BE2C (cell line): ENCODE results near the gene SYT2.
"Not testable (repeated sequence)": the region's sequence is repeated elsewhere in the genome, so short reads cannot be mapped to it uniquely, and the experiment has no call there.

Experiments used
- DNase-seq: peaks from one replicate; pipeline ENCODE4 v3.0.0-alpha.2; 2020
- H3K27me3 ChIP-seq: fragments of 250-450 bp; sonication (Bioruptor Pico); 2 replicates; pipeline ENCODE4 v1.5.1; 2020; ENCODE audit warnings: mild to moderate bottlenecking
- H3K36me3 ChIP-seq: fragments of 250-450 bp; sonication (Bioruptor Pico); 2 replicates; pipeline ENCODE4 v1.5.1; 2020; ENCODE audit warnings: mild to moderate bottlenecking
- H3K4me1 ChIP-seq: fragments of 250-450 bp; sonication (Bioruptor Pico); 2 replicates; pipeline ENCODE4 v1.5.1; 2020
- H3K4me3 ChIP-seq: 2 replicates; pipeline ENCODE4 v1.5.1; 2011; ENCODE audit warnings: low read depth, low read length
- H3K9me3 ChIP-seq: fragments of 250-450 bp; sonication (Bioruptor Pico); 2 replicates; pipeline ENCODE4 v1.5.1; 2020
- TF ChIP-seq, protein P1 (sequence below): IDR thresholded peaks from 2 replicates; pipeline ENCODE4 v1.5.1; 2012; ENCODE audit warnings: mild to moderate bottlenecking, low read depth, low read length

The SYT2 gene

DNA sequence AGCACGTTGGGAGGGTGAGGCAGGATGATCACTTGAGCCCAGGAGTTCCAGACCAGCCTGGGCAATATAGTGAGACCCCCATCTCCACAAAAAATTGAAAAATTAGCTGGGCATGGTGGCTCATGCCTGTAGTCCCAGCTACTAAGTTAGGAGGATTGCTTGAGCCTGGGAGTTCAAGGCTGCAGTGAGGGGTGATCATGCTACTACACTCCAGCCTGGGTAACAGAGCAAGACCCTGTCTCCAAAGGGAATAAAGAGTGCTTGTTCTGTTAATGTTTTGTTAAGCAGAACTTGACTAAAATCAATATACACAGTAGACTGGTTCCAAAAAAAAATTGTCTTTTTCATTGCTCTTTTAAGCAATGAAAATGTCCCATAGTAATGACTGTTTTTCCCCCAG, 146.4 kb downstream of the SYT2 start:
- Histone ChIP-seq H3K36me3 (peaks cover 7% of the 10 kb centered on the region), H3K27me3 (no peaks in the 10 kb centered on the region), H3K9me3 (no peaks in the 10 kb centered on the region), H3K4me1 (peaks cover 47% of the 10 kb centered on the region), H3K4me3 (no peak overlapping the region)
- TF ChIP-seq, protein P1, sequence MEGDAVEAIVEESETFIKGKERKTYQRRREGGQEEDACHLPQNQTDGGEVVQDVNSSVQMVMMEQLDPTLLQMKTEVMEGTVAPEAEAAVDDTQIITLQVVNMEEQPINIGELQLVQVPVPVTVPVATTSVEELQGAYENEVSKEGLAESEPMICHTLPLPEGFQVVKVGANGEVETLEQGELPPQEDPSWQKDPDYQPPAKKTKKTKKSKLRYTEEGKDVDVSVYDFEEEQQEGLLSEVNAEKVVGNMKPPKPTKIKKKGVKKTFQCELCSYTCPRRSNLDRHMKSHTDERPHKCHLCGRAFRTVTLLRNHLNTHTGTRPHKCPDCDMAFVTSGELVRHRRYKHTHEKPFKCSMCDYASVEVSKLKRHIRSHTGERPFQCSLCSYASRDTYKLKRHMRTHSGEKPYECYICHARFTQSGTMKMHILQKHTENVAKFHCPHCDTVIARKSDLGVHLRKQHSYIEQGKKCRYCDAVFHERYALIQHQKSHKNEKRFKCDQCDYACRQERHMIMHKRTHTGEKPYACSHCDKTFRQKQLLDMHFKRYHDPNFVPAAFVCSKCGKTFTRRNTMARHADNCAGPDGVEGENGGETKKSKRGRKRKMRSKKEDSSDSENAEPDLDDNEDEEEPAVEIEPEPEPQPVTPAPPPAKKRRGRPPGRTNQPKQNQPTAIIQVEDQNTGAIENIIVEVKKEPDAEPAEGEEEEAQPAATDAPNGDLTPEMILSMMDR, result no peak
- no peak for DNase-seq

DNA sequence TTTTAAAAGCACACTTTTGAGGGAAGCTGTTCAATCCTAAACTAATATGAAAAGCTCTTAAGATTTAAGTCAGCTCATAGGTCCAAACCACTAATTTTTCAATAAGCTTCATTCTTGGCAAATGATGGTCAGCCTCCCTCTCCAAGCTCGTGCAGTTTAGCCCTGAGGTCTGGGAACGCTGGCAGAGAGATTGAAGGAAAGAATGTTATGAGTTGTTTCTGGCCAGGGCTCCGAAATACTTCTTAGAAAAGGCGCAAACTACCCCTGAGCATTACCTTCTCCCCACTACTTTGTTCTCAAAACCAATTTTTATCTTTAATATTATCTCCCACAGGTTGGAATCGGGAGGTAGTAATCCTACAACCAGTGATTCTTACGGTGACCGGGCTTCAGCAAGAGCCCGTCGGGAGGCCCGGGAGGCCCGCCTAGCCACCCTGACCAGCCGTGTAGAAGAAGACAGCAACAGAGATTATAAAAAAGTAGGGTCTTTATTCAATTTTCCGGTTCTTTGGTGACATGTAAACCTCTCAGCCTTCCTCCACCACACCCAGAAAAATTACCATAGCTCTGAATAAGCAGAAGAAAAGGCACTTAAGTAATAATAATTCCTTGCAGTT, 147.7 kb downstream of the SYT2 start:
- Histone ChIP-seq H3K4me1 (peaks cover 34% of the 10 kb centered on the region), H3K36me3 (no peaks in the 10 kb centered on the region), H3K27me3 (no peaks in the 10 kb centered on the region), H3K9me3 (no peaks in the 10 kb centered on the region), H3K4me3 (no peak overlapping the region)
- TF ChIP-seq, protein P1, result no peak
- DNase-seq, result no peak

DNA sequence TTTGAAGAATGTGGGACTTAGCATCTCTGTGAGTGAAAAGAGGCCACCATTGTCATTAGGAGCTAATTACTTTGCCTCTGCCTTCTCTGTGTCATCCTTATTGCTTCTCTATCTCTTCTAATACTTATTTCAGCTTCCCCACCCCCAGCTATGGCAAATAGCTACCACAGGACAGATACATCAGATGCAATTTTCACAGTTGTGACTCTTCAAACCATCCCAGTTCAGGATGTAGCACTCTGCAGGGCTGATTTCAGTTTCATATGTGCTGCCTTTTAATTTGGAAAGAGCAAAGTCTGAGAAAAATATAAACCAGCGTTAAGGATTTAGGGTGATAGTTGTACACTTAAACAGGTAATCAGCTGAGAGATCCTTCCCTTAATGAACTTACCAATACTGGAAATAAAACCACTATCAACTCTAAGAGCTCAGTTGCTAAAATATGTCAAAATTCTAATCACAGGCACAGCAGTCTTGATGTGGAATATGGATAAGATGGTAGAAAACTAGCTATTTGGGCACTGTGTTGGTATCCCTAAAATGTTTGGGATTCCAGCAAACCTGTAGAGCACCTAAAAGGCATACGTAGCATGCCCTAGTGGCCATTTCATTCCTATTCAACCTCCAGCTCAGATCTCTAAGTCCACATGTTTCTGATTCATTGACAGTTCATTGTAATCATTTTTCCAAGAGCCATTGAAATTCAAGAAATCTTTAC, 148.4 kb downstream of the SYT2 start:
- Histone ChIP-seq H3K4me1 (peaks cover 32% of the 10 kb centered on the region), H3K9me3 (no peaks in the 10 kb centered on the region), H3K4me3 (no peak overlapping the region), H3K36me3 (no peaks in the 10 kb centered on the region), H3K27me3 (no peaks in the 10 kb centered on the region)
- TF ChIP-seq, protein P1, result peak; percentile 48
- no peak for DNase-seq

DNA sequence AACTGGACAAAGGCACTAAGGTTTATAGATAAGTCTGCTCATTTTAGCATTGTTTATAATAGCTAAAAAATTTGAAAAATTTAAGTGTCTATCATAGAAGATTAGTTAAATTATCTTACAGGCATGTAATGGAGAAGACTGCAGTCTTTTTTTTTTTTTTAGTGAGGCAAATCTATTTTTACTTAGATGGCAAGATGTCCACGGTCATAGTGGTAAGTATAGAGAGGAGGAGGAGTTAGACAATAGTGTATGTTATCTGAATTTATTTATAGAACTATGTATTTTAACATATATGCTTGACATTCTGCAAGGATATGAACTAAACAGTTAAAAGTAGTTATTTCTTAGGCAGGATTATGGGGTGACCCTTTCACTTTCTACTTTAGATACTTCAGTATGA, 149.0 kb downstream of the SYT2 start:
- TF ChIP-seq, protein P1, result no peak

DNA sequence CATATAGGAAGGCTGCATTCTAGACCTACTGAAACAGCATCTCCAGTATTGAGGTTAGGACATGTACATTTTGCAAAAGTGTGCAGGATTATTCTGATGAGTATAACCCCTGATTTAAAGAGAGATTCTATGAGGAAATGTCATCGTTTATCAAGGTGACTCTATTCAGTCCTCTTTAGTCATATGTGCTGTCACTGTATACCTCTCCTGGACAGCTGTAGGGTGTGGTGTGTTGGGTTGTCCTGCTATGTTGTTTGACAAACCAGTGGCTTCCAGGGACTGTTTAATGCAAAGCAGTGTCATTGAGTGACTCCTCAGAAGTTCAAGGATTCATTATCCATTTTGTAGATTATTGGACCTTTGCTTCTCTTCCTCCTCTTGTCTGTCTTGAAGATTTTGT, 152.6 kb downstream of the SYT2 start:
- H3K9me3 ChIP-seq, H3K4me3 ChIP-seq, H3K27me3 ChIP-seq, H3K36me3 ChIP-seq, DNase-seq: not testable (repeated sequence)
- peaks cover 13% of the 10 kb centered on the region for H3K4me1 ChIP-seq

More for the DNA sequence above, 149.0 kb downstream of the SYT2 start:
- Histone ChIP-seq H3K4me1 (peaks cover 29% of the 10 kb centered on the region), H3K4me3 (no peak overlapping the region), H3K36me3 (no peaks in the 10 kb centered on the region), H3K27me3 (no peaks in the 10 kb centered on the region), H3K9me3 (no peaks in the 10 kb centered on the region)
- DNase-seq, result no peak

DNA sequence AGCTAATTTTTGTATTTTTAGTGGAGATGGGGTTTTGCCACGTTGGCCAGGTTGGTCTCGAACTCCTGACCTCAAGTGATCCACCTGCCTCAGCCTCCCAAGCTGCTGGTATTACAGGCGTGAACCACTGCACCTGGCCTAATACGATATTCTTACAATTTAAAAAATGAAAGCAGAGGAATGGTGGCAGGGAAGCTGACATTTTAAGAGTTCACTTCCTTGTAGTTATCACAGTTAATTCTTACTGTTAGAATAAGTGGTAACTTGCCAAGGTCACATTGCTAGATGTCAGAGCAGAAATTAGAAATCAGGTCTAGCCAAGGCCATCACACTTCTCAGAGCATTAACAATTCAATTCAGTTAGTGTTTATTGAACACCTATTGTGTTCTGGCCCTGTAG, 154.2 kb downstream of the SYT2 start:
- not testable (repeated sequence) for H3K4me3 ChIP-seq, H3K9me3 ChIP-seq, H3K36me3 ChIP-seq, DNase-seq, H3K27me3 ChIP-seq
- H3K4me1 ChIP-seq, result peaks cover 25% of the 10 kb centered on the region

DNA sequence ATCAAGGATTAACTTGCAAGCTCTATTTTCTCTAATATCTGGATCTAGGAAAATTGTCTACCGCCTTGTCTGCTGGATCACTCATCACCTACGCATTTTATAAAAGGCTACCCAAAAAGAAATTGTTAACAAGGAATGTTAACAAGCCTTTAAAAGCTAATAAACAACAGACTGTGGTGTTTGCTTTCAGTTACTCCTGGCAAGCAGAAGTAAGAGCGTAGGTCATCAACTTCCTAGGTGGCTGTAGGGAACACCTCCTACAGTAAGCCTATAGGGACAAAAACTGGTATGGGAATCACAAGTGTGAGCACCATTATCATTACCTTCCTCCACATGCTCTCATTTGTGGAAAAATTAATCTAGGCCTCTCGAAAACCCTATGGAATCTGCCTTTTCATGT, 155.6 kb downstream of the SYT2 start:
- DNase-seq, H3K27me3 ChIP-seq, H3K9me3 ChIP-seq, H3K4me3 ChIP-seq, H3K36me3 ChIP-seq: not testable (repeated sequence)
- peaks cover 25% of the 10 kb centered on the region for H3K4me1 ChIP-seq
